AG09309 (cell line): ENCODE data around the gene CMTR2.
A peak's percentile ranks its signal among the peaks of the same experiment; 100 is the strongest.

Experiments used
- DNase-seq: peaks from one replicate; pipeline ENCODE4 v3.0.0-alpha.2; 2010; ENCODE audit warnings: low read depth
- H3K4me3 ChIP-seq: 2 replicates; pipeline ENCODE4 v1.5.1; 2011; ENCODE audit warnings: mild to moderate bottlenecking, low read depth, low read length, moderate library complexity; ENCODE audit not compliant: control insufficient read depth
- TF ChIP-seq, protein P1 (sequence below): IDR thresholded peaks from 2 replicates; pipeline ENCODE4 v1.5.1; 2011; ENCODE audit warnings: mild to moderate bottlenecking, low read depth, low read length, inconsistent platforms; ENCODE audit not compliant: insufficient read depth, control insufficient read depth; ENCODE audit errors: missing control alignments

Gene CMTR2, protein sequence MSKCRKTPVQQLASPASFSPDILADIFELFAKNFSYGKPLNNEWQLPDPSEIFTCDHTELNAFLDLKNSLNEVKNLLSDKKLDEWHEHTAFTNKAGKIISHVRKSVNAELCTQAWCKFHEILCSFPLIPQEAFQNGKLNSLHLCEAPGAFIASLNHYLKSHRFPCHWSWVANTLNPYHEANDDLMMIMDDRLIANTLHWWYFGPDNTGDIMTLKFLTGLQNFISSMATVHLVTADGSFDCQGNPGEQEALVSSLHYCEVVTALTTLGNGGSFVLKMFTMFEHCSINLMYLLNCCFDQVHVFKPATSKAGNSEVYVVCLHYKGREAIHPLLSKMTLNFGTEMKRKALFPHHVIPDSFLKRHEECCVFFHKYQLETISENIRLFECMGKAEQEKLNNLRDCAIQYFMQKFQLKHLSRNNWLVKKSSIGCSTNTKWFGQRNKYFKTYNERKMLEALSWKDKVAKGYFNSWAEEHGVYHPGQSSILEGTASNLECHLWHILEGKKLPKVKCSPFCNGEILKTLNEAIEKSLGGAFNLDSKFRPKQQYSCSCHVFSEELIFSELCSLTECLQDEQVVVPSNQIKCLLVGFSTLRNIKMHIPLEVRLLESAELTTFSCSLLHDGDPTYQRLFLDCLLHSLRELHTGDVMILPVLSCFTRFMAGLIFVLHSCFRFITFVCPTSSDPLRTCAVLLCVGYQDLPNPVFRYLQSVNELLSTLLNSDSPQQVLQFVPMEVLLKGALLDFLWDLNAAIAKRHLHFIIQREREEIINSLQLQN

DNA sequence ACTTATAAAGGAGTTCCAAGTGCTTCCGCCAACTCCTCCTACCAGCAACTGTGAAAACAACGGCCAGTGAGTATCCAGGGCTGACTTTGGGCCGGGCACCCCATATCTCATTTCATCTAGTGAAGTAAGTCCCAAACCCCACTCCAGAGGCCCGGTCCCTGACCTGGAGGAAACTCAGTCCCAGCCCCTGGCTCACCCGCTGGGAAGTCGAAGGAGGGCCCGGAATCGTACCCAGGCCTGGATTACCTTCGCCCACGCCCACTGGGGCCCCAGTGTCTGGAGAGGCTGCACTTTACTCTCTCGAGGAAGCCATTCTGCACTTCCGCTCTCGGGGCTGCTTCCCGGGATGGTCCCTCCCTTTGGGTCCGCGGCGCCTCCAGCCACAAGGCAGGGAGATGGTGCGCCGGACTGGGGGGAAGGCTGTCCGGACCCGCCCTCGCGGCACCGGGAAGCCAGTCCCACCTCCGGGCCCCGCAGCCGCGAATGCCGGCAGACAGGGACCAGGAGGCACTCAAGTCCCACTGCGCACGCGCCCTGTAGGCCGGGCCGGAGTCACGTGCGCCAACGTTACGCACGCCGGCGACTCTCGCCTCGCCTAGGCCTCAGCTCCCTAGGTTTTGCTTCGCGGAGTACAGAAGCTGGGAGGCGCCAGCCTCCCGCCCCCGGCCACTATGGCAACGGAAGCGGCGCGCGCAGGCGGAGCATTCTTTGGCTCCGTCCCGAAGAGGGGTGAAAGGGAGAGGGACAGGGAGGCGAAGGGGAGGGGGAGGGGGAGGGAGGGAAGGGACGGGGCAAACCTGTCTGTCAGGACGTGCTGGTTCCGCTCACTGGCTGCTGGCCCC lies at the start of gene CMTR2:
CMTR2 (minus strand) TSS at position 513 of the 842 bp plus-strand sequence. CDS start 3,482 bp downstream, outside the sequence.
- H3K4me3 ChIP-seq, result peak within 1 kb of the TSS; percentile 87
- TF ChIP-seq, protein P1, sequence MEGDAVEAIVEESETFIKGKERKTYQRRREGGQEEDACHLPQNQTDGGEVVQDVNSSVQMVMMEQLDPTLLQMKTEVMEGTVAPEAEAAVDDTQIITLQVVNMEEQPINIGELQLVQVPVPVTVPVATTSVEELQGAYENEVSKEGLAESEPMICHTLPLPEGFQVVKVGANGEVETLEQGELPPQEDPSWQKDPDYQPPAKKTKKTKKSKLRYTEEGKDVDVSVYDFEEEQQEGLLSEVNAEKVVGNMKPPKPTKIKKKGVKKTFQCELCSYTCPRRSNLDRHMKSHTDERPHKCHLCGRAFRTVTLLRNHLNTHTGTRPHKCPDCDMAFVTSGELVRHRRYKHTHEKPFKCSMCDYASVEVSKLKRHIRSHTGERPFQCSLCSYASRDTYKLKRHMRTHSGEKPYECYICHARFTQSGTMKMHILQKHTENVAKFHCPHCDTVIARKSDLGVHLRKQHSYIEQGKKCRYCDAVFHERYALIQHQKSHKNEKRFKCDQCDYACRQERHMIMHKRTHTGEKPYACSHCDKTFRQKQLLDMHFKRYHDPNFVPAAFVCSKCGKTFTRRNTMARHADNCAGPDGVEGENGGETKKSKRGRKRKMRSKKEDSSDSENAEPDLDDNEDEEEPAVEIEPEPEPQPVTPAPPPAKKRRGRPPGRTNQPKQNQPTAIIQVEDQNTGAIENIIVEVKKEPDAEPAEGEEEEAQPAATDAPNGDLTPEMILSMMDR, result no peak
- DNase-seq, result peak; percentile 83

- no peak for DNase-seq
- no peak overlapping the region for H3K4me3 ChIP-seq
- TF ChIP-seq, protein P1, result no peak
Observed at GRCh38 chr16:71338632-71339031, 49.4 kb upstream of the CMTR2 start.

DNA sequence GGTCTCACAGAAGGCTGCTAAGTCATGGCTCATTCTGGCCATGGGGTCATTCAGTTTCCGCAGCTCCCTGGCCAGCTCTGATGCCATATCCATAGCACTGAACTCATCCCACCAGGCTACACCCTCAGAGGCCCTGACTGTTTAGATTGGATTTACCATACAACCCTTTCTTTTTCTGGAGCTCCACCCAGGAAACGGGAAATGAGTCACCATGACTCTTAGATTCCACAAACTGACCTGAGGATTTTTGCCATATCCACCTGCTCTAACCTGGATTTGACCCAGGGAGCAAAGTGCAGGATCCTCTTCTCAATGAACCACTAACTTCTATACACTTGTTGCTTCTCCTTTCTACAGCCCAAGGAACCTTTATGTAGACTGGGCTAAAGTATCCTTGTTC lies 49.0 kb upstream of the CMTR2 start:
- TF ChIP-seq, protein P1, result no peak
- H3K4me3 ChIP-seq, result no peak overlapping the region
- DNase-seq, result no peak

DNA sequence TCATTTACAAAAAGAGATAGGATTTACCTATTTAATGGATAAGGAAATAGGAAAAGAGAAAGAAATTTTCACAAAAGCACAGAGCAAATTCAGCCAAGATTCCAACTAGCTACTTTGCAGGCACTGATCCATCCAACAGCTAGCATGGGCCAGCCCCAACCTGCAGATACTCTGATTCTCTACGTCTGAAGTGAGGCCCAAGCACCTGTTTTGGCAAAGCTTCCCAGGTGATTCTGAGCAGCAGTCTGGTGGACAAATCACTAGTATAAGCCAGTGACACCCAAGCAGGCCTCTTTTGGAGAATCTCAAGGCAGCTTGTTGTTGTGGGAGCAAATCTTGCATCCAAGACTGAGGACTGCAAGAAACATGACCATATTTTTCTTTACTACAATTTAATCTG lies 48.4 kb upstream of the CMTR2 start:
- no peak for DNase-seq
- TF ChIP-seq, protein P1, result no peak
- H3K4me3 ChIP-seq, result no peak overlapping the region

DNA sequence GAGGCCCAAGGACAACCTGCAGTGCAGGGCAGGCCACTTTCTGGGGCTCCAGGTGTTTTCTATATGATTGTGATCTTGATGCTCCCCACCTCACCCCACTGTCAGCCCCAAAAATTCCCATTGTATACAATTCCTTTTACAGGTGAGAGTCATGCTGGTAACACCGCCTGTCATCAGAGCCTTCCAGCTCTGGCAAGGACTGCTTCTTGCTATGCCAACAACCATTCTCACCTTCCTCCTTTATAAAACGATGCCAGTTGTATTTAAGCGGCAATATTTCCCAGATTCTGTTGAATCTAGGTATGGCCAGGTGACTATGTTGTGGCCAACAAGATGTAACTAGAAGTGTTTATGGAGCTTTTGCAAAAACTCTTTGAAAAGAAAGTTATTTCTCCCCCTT lies 38.9 kb upstream of the CMTR2 start:
- DNase-seq, result no peak
- TF ChIP-seq, protein P1, result no peak
- no peak overlapping the region for H3K4me3 ChIP-seq

- H3K4me3 ChIP-seq, result no peak overlapping the region
- TF ChIP-seq, protein P1, result no peak
- DNase-seq, result no peak
Observed at GRCh38 chr16:71327720-71328119, 38.5 kb upstream of the CMTR2 start.
